Suprapubic skin (tissue), 4 donors: ENCODE data around the gene THSD7B. TPM values are rescaled to one million over a fixed set of nuclear protein-coding genes. Genes with fewer than 3 reads are reported as not detected.
A peak's percentile ranks its signal among the peaks of the same experiment; 100 is the strongest.

Source experiments
- DNase-seq, 2 donors: peaks; one replicate each; pipeline ENCODE4 v3.0.0-alpha.2; 2019; ENCODE audit warnings: low spot score in 2 of 2
- H3K27ac ChIP-seq: fragments of 200-600 bp; sonication (generic); one replicate; pipeline ENCODE4 v1.5.1; 2019
- H3K27me3 ChIP-seq: fragments of 200-600 bp; sonication (generic); one replicate; pipeline ENCODE4 v1.5.1; 2019
- H3K36me3 ChIP-seq: fragments of 200-600 bp; sonication (generic); one replicate; pipeline ENCODE4 v1.5.1; 2019
- H3K4me1 ChIP-seq: fragments of 200-600 bp; sonication (generic); one replicate; pipeline ENCODE4 v1.5.1; 2019
- H3K4me3 ChIP-seq: fragments of 200-600 bp; sonication (generic); one replicate; pipeline ENCODE4 v1.5.1; 2019; ENCODE audit warnings: mild to moderate bottlenecking
- H3K9me3 ChIP-seq: fragments of 200-600 bp; sonication (generic); one replicate; pipeline ENCODE4 v1.5.1; 2019
- CTCF ChIP-seq, 2 donors: fragments of 200-600 bp in 1 of 2; fragments of 450-650 bp in 1 of 2; sonication (generic) in 1 of 2; IDR thresholded peaks; one replicate each; pipeline ENCODE4 v1.5.1; 2016 to 2019; ENCODE audit warnings: antibody characterized with exemption in 2 of 2, mild to moderate bottlenecking in 1 of 2, moderate library complexity in 1 of 2
- EP300 ChIP-seq: sonication (generic); formaldehyde crosslinking; IDR thresholded peaks from one replicate; pipeline ENCODE4 v1.6.1; 2017; ENCODE audit warnings: antibody characterized with exemption
- POLR2A ChIP-seq, 2 donors: fragments of 450-650 bp; IDR thresholded peaks; one replicate each; pipeline ENCODE4 v1.6.1; 2017; ENCODE audit warnings: antibody characterized with exemption in 2 of 2, mild to moderate bottlenecking in 2 of 2, moderate library complexity in 2 of 2
- POLR2AphosphoS5 ChIP-seq, 3 donors: sonication (generic); formaldehyde crosslinking; IDR thresholded peaks; one replicate each; pipeline ENCODE4 v1.6.1; 2017; ENCODE audit warnings: antibody characterized with exemption in 3 of 3
- WGBS: methylation state at CpG from one replicate; pipeline ENCODE4 v1.1.5; 2018; 5-methylcytosine and 5-hydroxymethylcytosine counted together
- total RNA-seq, 4 donors: library from RNA; depleted of rRNA; stranded (reverse); fragments of >200 nt; gene quantifications; one replicate each; pipeline ENCODE4 v1.1.0, GENCODE V29; 2016

THSD7B gene
- total RNA-seq, 4 donors from 2014 or later = 0.18 to 1.1 (median 0.34) TPM; not detected in 1

GRCh38 chr2:136764452-136765255, 691 bp upstream of the THSD7B start:
- no peak for DNase-seq
- Histone ChIP-seq H3K4me1 (peaks cover 20% of the 10 kb centered on the region), H3K9me3 (no peaks in the 10 kb centered on the region), H3K27ac (no peak overlapping the region), H3K36me3 (no peaks in the 10 kb centered on the region), H3K27me3 (peaks cover 40% of the 10 kb centered on the region), H3K4me3 (peak overlapping the region; percentile 44)
- 9% methylated on average over 30 of the region's 47 CpGs for WGBS
- no peak for TF ChIP-seq POLR2AphosphoS5 (IDR thresholded peaks at IDR 0.05)
- no peak for TF ChIP-seq POLR2A (IDR thresholded peaks at IDR 0.05)
- no peak for TF ChIP-seq EP300

DNA sequence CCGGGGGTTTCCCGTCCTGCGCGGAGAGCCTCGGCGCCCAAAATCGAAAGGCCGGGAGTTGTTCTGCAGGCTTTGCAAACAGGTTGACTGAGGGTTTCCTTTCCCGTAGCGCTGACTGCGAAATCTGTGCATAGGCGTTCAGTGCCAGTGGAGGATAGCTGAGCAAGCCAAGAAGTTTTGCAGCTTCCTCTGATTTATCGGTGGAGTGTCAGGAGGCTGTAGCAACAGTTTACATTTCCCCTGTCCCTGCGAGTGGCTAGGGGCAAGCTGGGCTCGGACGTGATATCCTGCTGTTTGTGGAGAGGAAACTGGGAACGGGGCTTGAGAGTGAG, 694 bp downstream of the THSD7B start:
- TF ChIP-seq EP300 (no peak), POLR2AphosphoS5 (IDR thresholded peaks at IDR 0.05) (no peak), CTCF (IDR thresholded peaks at IDR 0.05) (no peak), POLR2A (IDR thresholded peaks at IDR 0.05) (no peak)
- H3K9me3 ChIP-seq = no peaks in the 10 kb centered on the region
- under 1% methylated on average over 8 of the region's 17 CpGs for WGBS

DNA sequence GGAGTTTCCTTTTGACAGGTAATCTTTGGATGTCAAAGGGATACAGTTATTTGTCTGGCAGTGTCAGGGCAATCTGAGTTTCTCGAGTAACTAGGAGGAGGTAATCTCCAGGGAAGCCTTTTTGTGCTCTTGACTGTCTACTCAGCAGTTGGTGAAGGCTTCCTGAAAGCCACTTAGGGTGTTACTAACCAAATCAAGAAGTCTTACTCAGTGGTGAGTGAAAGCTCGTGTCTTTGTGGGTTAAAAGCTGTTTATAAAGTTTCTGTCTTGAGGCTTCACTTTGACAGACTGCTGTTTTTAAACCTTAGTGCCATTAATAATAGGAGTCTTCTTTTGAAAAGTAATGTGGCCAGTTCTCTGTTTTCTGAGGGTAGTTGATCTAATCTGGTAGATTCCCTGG, 1.7 kb downstream of the THSD7B start:
- no peak overlapping the region for H3K27ac ChIP-seq

More for the DNA sequence above, 694 bp downstream of the THSD7B start:
- peaks cover 45% of the 10 kb centered on the region for H3K27me3 ChIP-seq
- H3K4me1 ChIP-seq = peaks cover 20% of the 10 kb centered on the region
- no peak for DNase-seq
- H3K27ac ChIP-seq = no peak overlapping the region
- H3K36me3 ChIP-seq = no peaks in the 10 kb centered on the region
- H3K4me3 ChIP-seq = peak overlapping the region; percentile 44

DNA sequence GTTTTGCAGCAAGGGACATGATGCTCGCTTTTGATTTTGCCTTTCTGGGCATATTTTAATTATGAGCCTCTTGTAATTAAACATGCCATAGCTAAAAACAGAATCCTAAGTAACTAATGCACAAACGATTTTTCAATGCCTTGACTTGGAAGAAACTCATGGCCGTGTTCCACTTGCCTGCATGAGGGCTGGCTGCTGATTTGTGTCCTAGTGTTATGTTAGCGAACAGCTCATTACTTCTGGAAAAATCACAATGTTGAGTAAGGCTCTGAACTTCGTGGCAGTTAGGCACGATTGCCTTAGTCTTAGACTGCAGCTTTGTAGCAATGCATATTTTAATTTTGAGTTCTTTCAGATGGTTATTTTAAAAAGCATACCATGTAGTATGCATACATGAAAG, 4.5 kb downstream of the THSD7B start:
- WGBS = 80% methylated on average over 6 of the region's 6 CpGs
- peaks cover 15% of the 10 kb centered on the region for H3K4me1 ChIP-seq
- H3K27ac ChIP-seq = no peak overlapping the region
- DNase-seq = no peak
- H3K4me3 ChIP-seq = no peak overlapping the region
- no peaks in the 10 kb centered on the region for H3K9me3 ChIP-seq
- TF ChIP-seq POLR2AphosphoS5 (IDR thresholded peaks at IDR 0.05) (no peak), EP300 (no peak), POLR2A (IDR thresholded peaks at IDR 0.05) (no peak), CTCF (IDR thresholded peaks at IDR 0.05) (no peak)
- H3K36me3 ChIP-seq = no peaks in the 10 kb centered on the region
- peaks cover 33% of the 10 kb centered on the region for H3K27me3 ChIP-seq

More for the DNA sequence above, 1.7 kb downstream of the THSD7B start:
- Histone ChIP-seq H3K9me3 (no peaks in the 10 kb centered on the region), H3K27me3 (peaks cover 45% of the 10 kb centered on the region), H3K4me1 (peaks cover 20% of the 10 kb centered on the region), H3K36me3 (no peaks in the 10 kb centered on the region), H3K4me3 (no peak overlapping the region)
- WGBS = 31% methylated on average over 2 of the region's 2 CpGs
- no peak for TF ChIP-seq CTCF (IDR thresholded peaks at IDR 0.05)
- TF ChIP-seq EP300 = no peak
- TF ChIP-seq POLR2AphosphoS5 (IDR thresholded peaks at IDR 0.05) = no peak
- no peak for TF ChIP-seq POLR2A (IDR thresholded peaks at IDR 0.05)
- no peak for DNase-seq

- H3K4me1 ChIP-seq = peaks cover 9% of the 10 kb centered on the region
- WGBS = 68% methylated on average over 1 of the region's 1 CpG
Measured at GRCh38 chr2:136770384-136770783, 5.0 kb downstream of the THSD7B start.

More at GRCh38 chr2:136770384-136770783, 5.0 kb downstream of the THSD7B start:
- no peaks in the 10 kb centered on the region for H3K36me3 ChIP-seq
- peaks cover 28% of the 10 kb centered on the region for H3K27me3 ChIP-seq
- H3K27ac ChIP-seq = no peak overlapping the region
- H3K9me3 ChIP-seq = no peaks in the 10 kb centered on the region
- no peak overlapping the region for H3K4me3 ChIP-seq
- no peak for DNase-seq
- TF ChIP-seq EP300 (no peak), POLR2AphosphoS5 (IDR thresholded peaks at IDR 0.05) (no peak), CTCF (IDR thresholded peaks at IDR 0.05) (no peak), POLR2A (IDR thresholded peaks at IDR 0.05) (no peak)
